ENCODE measurements around the gene ESYT3. TPM values are rescaled to one million over a fixed set of nuclear protein-coding genes. Genes with fewer than 3 reads are reported as not detected.
"Not testable (repeated sequence)": the region's sequence is repeated elsewhere in the genome, so short reads cannot be mapped to it uniquely, and the experiment has no call there.

Gene ESYT3
- total RNA-seq, 1 donor from 2014 or later, result not detected

DNA sequence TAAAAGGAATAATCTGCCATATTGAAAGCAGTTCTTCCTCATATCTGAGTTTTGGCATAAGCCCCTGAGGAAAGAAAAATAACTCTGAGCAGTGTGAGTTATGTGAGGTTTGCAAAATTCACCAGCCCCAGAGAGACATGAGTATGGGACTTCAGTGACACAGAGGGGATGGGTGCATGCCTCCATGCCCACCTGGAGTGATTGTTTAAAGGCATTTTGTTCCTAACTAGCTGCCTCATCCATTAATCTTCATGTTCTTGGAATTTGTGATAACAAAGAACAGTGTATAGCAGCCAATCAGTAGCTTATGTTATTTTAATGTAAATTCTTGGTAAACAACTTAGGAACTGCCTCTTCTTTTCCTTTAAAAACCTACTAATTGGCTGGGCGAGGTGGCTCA, 11.1 kb upstream of the ESYT3 start:
- Mint-ChIP-seq H3K36me3 (ENCODE audit: low read depth, unreplicated experiment) (no peaks in the 10 kb centered on the region), H3K27ac (ENCODE audit: unreplicated experiment) (no peak overlapping the region), H3K4me1 (ENCODE audit: unreplicated experiment) (no peaks in the 10 kb centered on the region), H3K9me3 (ENCODE audit: unreplicated experiment) (no peaks in the 10 kb centered on the region), H3K27me3 (ENCODE audit: unreplicated experiment) (no peaks in the 10 kb centered on the region), H3K4me3 (ENCODE audit: unreplicated experiment) (no peak overlapping the region)
- TF ChIP-seq, protein P1, sequence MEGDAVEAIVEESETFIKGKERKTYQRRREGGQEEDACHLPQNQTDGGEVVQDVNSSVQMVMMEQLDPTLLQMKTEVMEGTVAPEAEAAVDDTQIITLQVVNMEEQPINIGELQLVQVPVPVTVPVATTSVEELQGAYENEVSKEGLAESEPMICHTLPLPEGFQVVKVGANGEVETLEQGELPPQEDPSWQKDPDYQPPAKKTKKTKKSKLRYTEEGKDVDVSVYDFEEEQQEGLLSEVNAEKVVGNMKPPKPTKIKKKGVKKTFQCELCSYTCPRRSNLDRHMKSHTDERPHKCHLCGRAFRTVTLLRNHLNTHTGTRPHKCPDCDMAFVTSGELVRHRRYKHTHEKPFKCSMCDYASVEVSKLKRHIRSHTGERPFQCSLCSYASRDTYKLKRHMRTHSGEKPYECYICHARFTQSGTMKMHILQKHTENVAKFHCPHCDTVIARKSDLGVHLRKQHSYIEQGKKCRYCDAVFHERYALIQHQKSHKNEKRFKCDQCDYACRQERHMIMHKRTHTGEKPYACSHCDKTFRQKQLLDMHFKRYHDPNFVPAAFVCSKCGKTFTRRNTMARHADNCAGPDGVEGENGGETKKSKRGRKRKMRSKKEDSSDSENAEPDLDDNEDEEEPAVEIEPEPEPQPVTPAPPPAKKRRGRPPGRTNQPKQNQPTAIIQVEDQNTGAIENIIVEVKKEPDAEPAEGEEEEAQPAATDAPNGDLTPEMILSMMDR (IDR thresholded peaks at IDR 0.05; ENCODE audit: unreplicated experiment), result no peak
- no peak for DNase-seq (ENCODE audit: low spot score)

DNA sequence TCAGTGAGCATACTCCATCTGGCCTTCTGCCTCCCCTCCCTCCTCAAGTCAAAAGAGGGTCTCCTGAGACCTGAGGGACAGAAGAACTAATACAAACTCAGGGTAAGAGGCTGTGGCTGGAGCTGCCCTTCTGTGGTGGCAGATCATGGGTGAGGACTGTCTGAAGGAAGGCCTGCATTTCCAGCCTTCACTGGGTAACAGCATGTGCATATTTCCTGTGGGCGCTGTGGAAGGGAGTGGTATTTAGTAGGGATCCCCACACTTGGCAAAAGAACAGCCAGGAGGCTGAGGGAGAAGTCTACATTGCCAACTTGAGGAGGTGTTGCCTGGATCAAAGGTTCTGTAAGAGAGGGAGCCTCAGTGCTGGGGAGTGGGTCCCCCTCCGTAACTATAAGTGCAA, 10.1 kb upstream of the ESYT3 start:
- Mint-ChIP-seq H3K4me1 (ENCODE audit: unreplicated experiment) (no peaks in the 10 kb centered on the region), H3K9me3 (ENCODE audit: unreplicated experiment) (no peaks in the 10 kb centered on the region), H3K4me3 (ENCODE audit: unreplicated experiment) (no peak overlapping the region)

DNA sequence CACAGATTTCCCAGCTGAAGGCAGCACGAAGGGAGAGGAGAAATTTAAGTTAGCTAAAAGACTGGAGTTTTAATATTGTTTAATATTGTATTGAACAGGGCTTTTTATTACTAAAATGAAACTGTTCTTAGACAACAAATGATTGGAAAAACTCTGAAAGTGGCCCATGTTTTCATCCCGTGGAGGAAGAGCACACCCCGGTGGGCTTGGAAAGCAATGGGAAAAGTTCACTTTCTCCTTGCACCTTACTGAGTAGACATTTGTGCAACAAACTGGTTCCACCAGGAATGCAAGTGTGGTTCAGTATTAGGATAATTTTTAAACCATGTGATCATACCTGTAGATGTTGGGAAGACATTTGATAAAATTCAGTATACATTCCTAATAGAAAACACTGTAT, 8.2 kb upstream of the ESYT3 start:
- H3K4me1 Mint-ChIP-seq (ENCODE audit: unreplicated experiment), result no peaks in the 10 kb centered on the region
- no peaks in the 10 kb centered on the region for H3K27me3 Mint-ChIP-seq (ENCODE audit: unreplicated experiment)
- H3K9me3 Mint-ChIP-seq (ENCODE audit: unreplicated experiment), result no peaks in the 10 kb centered on the region
- no peaks in the 10 kb centered on the region for H3K36me3 Mint-ChIP-seq (ENCODE audit: low read depth, unreplicated experiment)
- H3K27ac Mint-ChIP-seq (ENCODE audit: unreplicated experiment), result no peak overlapping the region
- TF ChIP-seq, protein P1 (IDR thresholded peaks at IDR 0.05; ENCODE audit: unreplicated experiment), result no peak
- H3K4me3 Mint-ChIP-seq (ENCODE audit: unreplicated experiment), result no peak overlapping the region
- DNase-seq (ENCODE audit: low spot score), result no peak

More for the DNA sequence above, 10.1 kb upstream of the ESYT3 start:
- no peak for DNase-seq (ENCODE audit: low spot score)
- Mint-ChIP-seq H3K27me3 (ENCODE audit: unreplicated experiment) (no peaks in the 10 kb centered on the region), H3K36me3 (ENCODE audit: low read depth, unreplicated experiment) (no peaks in the 10 kb centered on the region), H3K27ac (ENCODE audit: unreplicated experiment) (no peak overlapping the region)
- TF ChIP-seq, protein P1 (IDR thresholded peaks at IDR 0.05; ENCODE audit: unreplicated experiment), result no peak

DNA sequence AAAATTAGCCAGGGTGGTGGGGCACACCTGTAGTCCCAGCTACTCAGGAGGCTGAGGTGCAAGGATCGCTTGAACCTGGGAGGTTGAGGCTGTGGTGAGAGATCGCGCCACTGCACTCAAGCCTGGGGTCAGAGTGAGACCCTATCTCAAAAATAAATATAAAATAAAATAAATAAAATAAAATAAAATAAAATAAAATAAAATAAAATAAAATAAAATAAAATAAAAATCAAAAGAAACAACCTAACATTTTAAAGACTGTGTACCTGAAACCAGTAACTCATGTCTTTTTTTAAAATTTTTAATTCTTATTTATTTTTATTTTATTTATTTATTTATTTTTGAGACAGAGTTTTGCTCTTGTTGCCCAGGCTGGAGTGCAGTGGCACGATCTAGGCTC, 7.7 kb upstream of the ESYT3 start:
- not testable (repeated sequence) for H3K27me3 Mint-ChIP-seq (ENCODE audit: unreplicated experiment); H3K4me1 Mint-ChIP-seq (ENCODE audit: unreplicated experiment); H3K36me3 Mint-ChIP-seq (ENCODE audit: low read depth, unreplicated experiment); H3K4me3 Mint-ChIP-seq (ENCODE audit: unreplicated experiment); H3K9me3 Mint-ChIP-seq (ENCODE audit: unreplicated experiment); DNase-seq (ENCODE audit: low spot score); H3K27ac Mint-ChIP-seq (ENCODE audit: unreplicated experiment)

DNA sequence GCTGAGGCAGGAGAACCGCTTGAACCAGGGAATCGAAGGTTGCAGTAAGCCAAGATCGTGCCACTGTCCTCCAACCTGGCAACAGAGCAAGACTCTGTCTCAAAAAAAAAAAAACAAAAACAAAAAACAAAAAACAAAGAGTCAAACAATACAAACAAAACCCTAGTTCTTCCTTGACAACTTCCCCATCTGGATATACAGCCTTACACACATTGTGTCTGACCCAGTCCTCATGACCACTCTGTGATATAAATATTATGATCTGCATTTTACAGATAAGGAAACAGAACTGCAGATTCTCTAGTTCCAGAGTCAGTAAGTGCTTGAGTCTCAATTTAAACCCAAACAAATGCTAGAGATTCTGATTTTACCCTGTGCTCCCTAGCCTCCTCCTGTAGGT, 4.8 kb upstream of the ESYT3 start:
- TF ChIP-seq, protein P1 (IDR thresholded peaks at IDR 0.05; ENCODE audit: unreplicated experiment), result no peak
- H3K36me3 Mint-ChIP-seq (ENCODE audit: low read depth, unreplicated experiment), result no peaks in the 10 kb centered on the region
- H3K27ac Mint-ChIP-seq (ENCODE audit: unreplicated experiment), result no peak overlapping the region
- H3K9me3 Mint-ChIP-seq (ENCODE audit: unreplicated experiment), result no peaks in the 10 kb centered on the region
- no peak for DNase-seq (ENCODE audit: low spot score)
- H3K4me3 Mint-ChIP-seq (ENCODE audit: unreplicated experiment), result no peak overlapping the region
- peaks cover 8% of the 10 kb centered on the region for H3K4me1 Mint-ChIP-seq (ENCODE audit: unreplicated experiment)
- H3K27me3 Mint-ChIP-seq (ENCODE audit: unreplicated experiment), result no peaks in the 10 kb centered on the region

Measured in endothelial cell (in vitro differentiated cells).